Breast epithelium (tissue), 4 donors: ENCODE data around the gene CASKIN1. TPM values are rescaled to one million over a fixed set of nuclear protein-coding genes. Genes with fewer than 3 reads are reported as not detected.

Source experiments
- DNase-seq, 2 donors: peaks; one replicate each; pipeline ENCODE4 v3.0.0-alpha.2; 2019; ENCODE audit warnings: low spot score in 2 of 2
- H3K27ac ChIP-seq, 2 donors: fragments of 200-600 bp; sonication (generic) in 1 of 2; one replicate each; pipeline ENCODE4 v1.5.1; 2016 to 2019; ENCODE audit warnings: mild to moderate bottlenecking in 1 of 2
- H3K27me3 ChIP-seq, 2 donors: fragments of 200-600 bp; sonication (generic) in 1 of 2; one replicate each; pipeline versions ENCODE4 v1.5.1 to v1.6.0; 2017 to 2019; ENCODE audit warnings: control low read depth in 1 of 2, mild to moderate bottlenecking in 1 of 2
- H3K36me3 ChIP-seq: fragments of 200-600 bp; one replicate; pipeline ENCODE4 v1.5.1; 2019
- H3K4me1 ChIP-seq, 2 donors: fragments of 200-600 bp; sonication (generic); one replicate each; pipeline ENCODE4 v1.5.1; 2016 to 2019; ENCODE audit warnings: control low read depth in 1 of 2
- H3K4me3 ChIP-seq, 3 donors: fragments of 200-600 bp; sonication (generic); 1 replicate in 2 of 3; 2 replicates in 1 of 3; pipeline ENCODE4 v1.5.1; 2016 to 2019; ENCODE audit warnings: mild to moderate bottlenecking in 3 of 3, moderate library complexity in 2 of 3
- H3K9me3 ChIP-seq, 2 donors: fragments of 200-600 bp; sonication (generic) in 1 of 2; one replicate each; pipeline ENCODE4 v1.5.1; 2016 to 2019; ENCODE audit warnings: control low read depth in 1 of 2
- CTCF ChIP-seq, 3 donors: fragments of 450-650 bp; IDR thresholded peaks; one replicate each; pipeline ENCODE4 v1.5.1; 2016 to 2017; ENCODE audit warnings: antibody characterized with exemption in 3 of 3, mild to moderate bottlenecking in 3 of 3, moderate library complexity in 3 of 3
- POLR2A ChIP-seq: fragments of 450-650 bp; IDR thresholded peaks from one replicate; pipeline ENCODE4 v1.6.1; 2016; ENCODE audit warnings: antibody characterized with exemption, mild to moderate bottlenecking, moderate library complexity
- POLR2AphosphoS5 ChIP-seq, 3 donors: sonication (generic); formaldehyde crosslinking; IDR thresholded peaks; one replicate each; pipeline ENCODE4 v1.6.1; 2017; ENCODE audit warnings: antibody characterized with exemption in 3 of 3
- intact Hi-C: fragments of 100-400 bp; cut with DNase I; formaldehyde crosslinking; loops from one replicate; pipeline ENCODE4 v1.15.1; 2023; ENCODE audit warnings: low total_unique reads
- total RNA-seq, 3 donors: library from RNA; depleted of rRNA; stranded (reverse); fragments of >200 nt; gene quantifications; one replicate each; pipeline ENCODE4 v1.1.0, GENCODE V29; 2016

Gene CASKIN1
- total RNA-seq, 3 donors from 2014 or later, result 0.33 to 0.44 TPM; not detected in 1

- H3K4me3 ChIP-seq, result no peak overlapping the region
- no peak for DNase-seq
- no peak overlapping the region for H3K27ac ChIP-seq
- no peaks in the 10 kb centered on the region for H3K27me3 ChIP-seq
- H3K4me1 ChIP-seq, result no peaks in the 10 kb centered on the region
- intact Hi-C loops, result no loop called here
- H3K9me3 ChIP-seq, result no peaks in the 10 kb centered on the region
- no peak for TF ChIP-seq POLR2A
- TF ChIP-seq POLR2AphosphoS5 (IDR thresholded peaks at IDR 0.05), result no peak
- TF ChIP-seq CTCF (IDR thresholded peaks at IDR 0.05), result no peak
- H3K36me3 ChIP-seq, result no peaks in the 10 kb centered on the region
Observed at GRCh38 chr16:2180962-2181923, 15.2 kb downstream of the CASKIN1 start.

- no peaks in the 10 kb centered on the region for H3K4me1 ChIP-seq
- no peak for TF ChIP-seq POLR2AphosphoS5 (IDR thresholded peaks at IDR 0.05)
- TF ChIP-seq POLR2A, result no peak
- TF ChIP-seq CTCF (IDR thresholded peaks at IDR 0.05), result no peak
- no peak overlapping the region for H3K4me3 ChIP-seq
- intact Hi-C loops, result no loop called here
- H3K27ac ChIP-seq, result no peak overlapping the region
- H3K36me3 ChIP-seq, result peaks cover 2% of the 10 kb centered on the region
- no peak for DNase-seq
- H3K27me3 ChIP-seq, result no peaks in the 10 kb centered on the region
- H3K9me3 ChIP-seq, result no peaks in the 10 kb centered on the region
Observed at GRCh38 chr16:2180461-2180860, 15.9 kb downstream of the CASKIN1 start.

- DNase-seq, result no peak
- peaks cover 4% of the 10 kb centered on the region for H3K36me3 ChIP-seq
- TF ChIP-seq POLR2A (no peak), POLR2AphosphoS5 (IDR thresholded peaks at IDR 0.05) (no peak), CTCF (IDR thresholded peaks at IDR 0.05) (no peak)
- H3K27ac ChIP-seq, result no peak overlapping the region
- H3K4me3 ChIP-seq, result peak overlapping the region in 1 of 3 donors; percentile 11
- no peaks in the 10 kb centered on the region for H3K27me3 ChIP-seq
- intact Hi-C loops, result no loop called here
- H3K9me3 ChIP-seq, result no peaks in the 10 kb centered on the region
- H3K4me1 ChIP-seq, result no peaks in the 10 kb centered on the region
Observed at GRCh38 chr16:2179576-2179975, 16.8 kb downstream of the CASKIN1 start.

GRCh38 chr16:2179107-2179501 is 17.3 kb downstream of the CASKIN1 start:
- TF ChIP-seq POLR2A, result no peak
- TF ChIP-seq POLR2AphosphoS5 (IDR thresholded peaks at IDR 0.05), result no peak
- no peak for TF ChIP-seq CTCF (IDR thresholded peaks at IDR 0.05)
- H3K27me3 ChIP-seq, result no peaks in the 10 kb centered on the region
- no peak overlapping the region for H3K27ac ChIP-seq
- H3K36me3 ChIP-seq, result peaks cover 4% of the 10 kb centered on the region
- DNase-seq, result no peak
- intact Hi-C loops, result no loop called here
- H3K4me3 ChIP-seq, result peak overlapping the region in 2 of 3 donors; percentile 11 to 22
- H3K9me3 ChIP-seq, result no peaks in the 10 kb centered on the region
- no peaks in the 10 kb centered on the region for H3K4me1 ChIP-seq

- no peak for DNase-seq
- no peaks in the 10 kb centered on the region for H3K4me1 ChIP-seq
- H3K9me3 ChIP-seq, result no peaks in the 10 kb centered on the region
- peaks cover 4% of the 10 kb centered on the region for H3K36me3 ChIP-seq
- H3K4me3 ChIP-seq, result no peak overlapping the region
- intact Hi-C loops, result no loop called here
- TF ChIP-seq POLR2A (no peak), POLR2AphosphoS5 (IDR thresholded peaks at IDR 0.05) (no peak), CTCF (IDR thresholded peaks at IDR 0.05) (no peak)
- no peak overlapping the region for H3K27ac ChIP-seq
- H3K27me3 ChIP-seq, result no peaks in the 10 kb centered on the region
Observed at GRCh38 chr16:2178321-2179106, 17.9 kb downstream of the CASKIN1 start.
